NCI-H146 treated with DMSO at 0.1 percent for 48 hours (cell line): ENCODE measurements around the gene NME9.
"Not testable (repeated sequence)": the region's sequence is repeated elsewhere in the genome, so short reads cannot be mapped to it uniquely, and the experiment has no call there.

Experiments
- DNase-seq: peaks from one replicate; lab custom pipeline; 2025; ENCODE audit not compliant: unreplicated experiment; lab: John Stamatoyannopoulos, UW

NME9 gene, protein sequence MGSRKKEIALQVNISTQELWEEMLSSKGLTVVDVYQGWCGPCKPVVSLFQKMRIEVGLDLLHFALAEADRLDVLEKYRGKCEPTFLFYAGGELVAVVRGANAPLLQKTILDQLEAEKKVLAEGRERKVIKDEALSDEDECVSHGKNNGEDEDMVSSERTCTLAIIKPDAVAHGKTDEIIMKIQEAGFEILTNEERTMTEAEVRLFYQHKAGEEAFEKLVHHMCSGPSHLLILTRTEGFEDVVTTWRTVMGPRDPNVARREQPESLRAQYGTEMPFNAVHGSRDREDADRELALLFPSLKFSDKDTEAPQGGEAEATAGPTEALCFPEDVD

DNA sequence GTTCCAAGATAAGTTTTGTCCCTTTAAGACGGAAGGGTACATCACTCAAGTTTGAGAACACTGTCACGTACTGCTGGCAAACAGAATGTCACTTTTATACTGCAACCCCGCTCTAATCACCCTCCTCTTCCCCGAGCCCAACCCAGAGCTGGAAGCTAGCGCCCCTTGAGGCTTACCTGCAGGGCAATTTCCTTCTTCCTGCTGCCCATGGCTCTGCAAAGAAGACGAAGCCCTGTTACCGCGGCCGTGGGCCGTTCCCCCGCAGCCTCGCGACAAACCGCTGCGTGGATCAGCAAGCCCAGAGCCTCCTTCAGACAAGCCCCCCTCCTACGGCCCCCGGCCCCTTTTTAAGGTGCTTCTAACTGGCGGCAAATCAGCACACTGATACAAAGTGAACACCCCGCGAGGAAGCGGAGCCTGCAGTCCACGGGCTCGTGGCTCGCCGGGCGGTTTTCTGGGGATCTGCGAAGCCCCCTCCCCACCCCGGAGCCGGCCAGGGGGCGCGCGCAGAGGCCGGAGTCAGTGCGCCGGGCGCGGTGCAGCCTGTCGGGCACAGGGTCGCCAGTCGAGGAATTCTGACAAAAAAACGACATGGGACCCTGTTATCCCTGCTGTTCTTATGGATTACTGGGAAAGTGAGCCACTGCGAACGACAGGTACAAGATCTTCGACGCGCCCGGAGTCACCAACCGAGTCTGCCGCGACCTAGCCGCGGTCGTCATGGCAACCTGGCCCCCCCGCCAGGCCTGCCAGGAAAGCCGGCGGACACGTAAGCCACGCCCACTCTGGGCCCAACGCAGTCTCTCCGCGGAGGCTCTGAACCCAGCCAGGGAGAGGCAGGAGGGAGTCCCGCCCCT lies at the start of gene NME9:
TSS of gene NME9 (minus strand) at position 725 of the 857 bp plus-strand sequence. CDS start at position 209, 516 bp downstream.
- peak; percentile 98 for DNase-seq

- DNase-seq = no peak
Observed at GRCh38 chr3:138378990-138379389, 49.3 kb upstream of the NME9 start.

GRCh38 chr3:138378331-138378730 lies 48.7 kb upstream of the NME9 start:
- no peak for DNase-seq

DNA sequence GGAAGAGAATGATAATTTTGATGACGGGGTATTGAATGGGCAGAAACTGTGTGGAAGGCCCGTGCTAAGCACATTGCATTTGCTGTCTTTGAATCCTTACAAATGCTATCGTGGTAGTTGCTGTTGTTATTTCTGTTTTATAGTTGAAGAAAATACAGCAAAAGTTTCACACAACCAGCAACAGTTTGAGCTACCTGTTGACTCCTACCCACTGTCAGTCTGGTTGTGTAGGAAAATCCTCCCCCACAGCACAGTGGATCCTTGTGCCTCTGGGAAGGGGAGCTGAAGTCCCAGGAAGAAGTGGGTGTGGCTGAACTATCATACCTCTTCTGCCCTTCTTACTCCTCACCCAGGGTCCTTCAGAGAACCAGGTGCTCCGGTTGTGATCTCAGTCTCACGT lies 48.2 kb upstream of the NME9 start:
- DNase-seq = no peak

GRCh38 chr3:138377212-138377611 lies 47.6 kb upstream of the NME9 start:
- DNase-seq = not testable (repeated sequence)

GRCh38 chr3:138376663-138377062 lies 47.0 kb upstream of the NME9 start:
- DNase-seq = no peak

GRCh38 chr3:138375447-138375846 lies 45.8 kb upstream of the NME9 start:
- DNase-seq = no peak

- no peak for DNase-seq
Observed at GRCh38 chr3:138374573-138375134, 45.0 kb upstream of the NME9 start.

DNA sequence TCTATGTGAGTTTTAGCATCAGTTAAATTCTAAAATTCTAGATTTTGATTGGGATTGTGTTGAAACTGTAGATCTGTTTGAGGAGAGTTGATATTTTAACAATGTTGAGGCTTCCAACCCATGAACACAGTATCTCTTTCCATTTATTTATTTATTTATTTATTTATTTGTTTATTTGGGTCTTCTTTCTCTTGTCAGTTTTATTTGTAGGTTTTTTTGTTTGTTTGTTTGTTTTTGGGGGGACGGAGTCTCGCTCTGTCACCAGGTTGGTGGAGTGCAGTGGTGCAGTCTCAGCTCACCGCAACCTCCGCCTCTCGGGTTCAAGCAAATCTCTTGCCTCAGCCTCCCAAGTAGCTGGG lies 44.1 kb upstream of the NME9 start:
- DNase-seq = no peak

DNA sequence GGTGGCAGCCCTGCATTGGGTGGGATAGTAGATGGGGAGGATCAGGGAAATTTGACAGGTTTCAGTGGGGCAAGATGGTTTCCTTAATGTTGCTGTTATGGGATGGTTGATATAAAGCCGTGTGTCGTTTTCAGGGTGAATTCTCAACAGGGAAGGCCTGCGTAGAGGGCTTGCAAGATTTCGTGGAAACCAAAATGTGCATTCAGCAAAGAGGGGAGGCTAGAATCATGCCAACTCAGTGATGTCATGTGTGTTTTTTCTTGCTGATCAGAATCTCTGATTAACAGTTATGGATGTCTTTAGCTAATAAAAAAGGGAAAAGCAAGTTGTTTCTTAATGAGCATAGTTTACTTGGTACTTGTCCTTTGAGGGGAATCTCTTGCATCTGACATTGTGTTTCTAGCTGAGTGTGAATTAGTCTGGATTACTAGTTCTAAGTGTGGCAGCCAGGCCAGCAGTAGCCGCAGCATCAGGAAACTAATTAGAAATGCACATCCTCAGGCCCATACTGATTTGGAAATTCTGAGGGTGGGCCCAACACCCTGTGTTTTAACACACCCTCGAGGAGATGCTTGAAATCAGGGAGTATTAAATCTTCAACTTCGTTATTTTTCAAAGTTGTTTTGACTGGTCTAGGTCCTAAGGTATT lies 43.6 kb upstream of the NME9 start:
- DNase-seq = no peak

- no peak for DNase-seq
Observed at GRCh38 chr3:138371070-138371965, 41.7 kb upstream of the NME9 start.

- no peak for DNase-seq
Observed at GRCh38 chr3:138370321-138370720, 40.7 kb upstream of the NME9 start.

DNA sequence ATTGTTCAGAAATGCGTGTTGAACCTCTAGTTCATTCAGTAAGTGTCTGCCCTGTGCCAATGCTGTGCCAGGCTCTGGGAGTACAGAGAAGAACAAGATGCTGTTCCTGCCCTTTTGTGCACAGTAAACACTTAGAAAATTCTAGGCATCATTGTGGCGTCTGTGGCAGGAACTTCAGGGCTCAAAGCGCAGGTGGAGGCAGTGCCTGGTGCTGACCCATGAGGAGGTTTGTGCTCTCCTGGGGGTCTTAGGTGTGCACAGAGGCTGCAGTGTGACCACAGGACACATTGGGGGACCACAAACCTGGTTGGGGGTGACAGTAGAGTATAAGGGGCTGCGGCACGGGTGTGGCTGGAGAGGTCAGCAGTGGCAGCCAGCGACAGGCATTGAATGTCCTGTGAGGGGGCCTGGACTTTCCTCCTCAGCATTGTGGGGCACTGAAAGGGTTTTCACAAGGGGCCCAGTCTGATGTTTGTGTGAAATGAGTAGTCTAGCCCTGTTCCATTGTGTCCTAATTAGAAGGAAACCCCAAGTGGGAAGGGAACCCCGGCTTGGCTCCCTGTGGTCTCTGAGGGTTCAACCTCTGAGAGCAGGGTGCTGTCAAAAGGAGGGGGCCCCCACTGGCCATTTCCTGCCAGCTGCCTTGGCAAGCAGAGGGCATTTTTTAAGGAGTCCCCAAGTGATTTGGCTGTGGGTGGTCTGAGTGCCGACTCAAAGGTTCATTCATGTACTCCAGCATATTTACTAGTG lies 39.7 kb upstream of the NME9 start:
- DNase-seq = no peak

DNA sequence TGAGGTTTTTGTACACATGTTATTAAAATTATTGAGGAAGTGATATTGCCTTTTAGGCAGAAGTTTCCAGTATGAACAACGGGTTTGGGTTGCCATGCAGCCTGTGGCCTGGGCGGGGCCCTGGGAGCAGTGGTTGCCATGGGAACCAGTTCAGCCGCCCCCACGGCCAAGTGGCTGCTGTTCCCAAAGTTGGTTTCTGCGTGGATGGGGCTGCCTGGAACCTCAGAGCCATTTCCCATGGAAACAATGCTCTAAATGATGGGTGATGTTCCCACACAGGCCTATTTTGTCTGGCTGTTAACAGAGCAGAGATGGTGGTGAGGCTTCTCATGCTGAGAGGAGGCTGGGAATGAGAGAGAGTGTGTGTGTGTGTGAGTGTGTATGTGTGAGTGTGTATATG lies 38.3 kb upstream of the NME9 start:
- DNase-seq = no peak

GRCh38 chr3:138367326-138367850 lies 37.7 kb upstream of the NME9 start:
- no peak for DNase-seq

GRCh38 chr3:138366006-138366759 lies 36.5 kb upstream of the NME9 start:
- DNase-seq = no peak

GRCh38 chr3:138365253-138365555 lies 35.6 kb upstream of the NME9 start:
- no peak for DNase-seq

DNA sequence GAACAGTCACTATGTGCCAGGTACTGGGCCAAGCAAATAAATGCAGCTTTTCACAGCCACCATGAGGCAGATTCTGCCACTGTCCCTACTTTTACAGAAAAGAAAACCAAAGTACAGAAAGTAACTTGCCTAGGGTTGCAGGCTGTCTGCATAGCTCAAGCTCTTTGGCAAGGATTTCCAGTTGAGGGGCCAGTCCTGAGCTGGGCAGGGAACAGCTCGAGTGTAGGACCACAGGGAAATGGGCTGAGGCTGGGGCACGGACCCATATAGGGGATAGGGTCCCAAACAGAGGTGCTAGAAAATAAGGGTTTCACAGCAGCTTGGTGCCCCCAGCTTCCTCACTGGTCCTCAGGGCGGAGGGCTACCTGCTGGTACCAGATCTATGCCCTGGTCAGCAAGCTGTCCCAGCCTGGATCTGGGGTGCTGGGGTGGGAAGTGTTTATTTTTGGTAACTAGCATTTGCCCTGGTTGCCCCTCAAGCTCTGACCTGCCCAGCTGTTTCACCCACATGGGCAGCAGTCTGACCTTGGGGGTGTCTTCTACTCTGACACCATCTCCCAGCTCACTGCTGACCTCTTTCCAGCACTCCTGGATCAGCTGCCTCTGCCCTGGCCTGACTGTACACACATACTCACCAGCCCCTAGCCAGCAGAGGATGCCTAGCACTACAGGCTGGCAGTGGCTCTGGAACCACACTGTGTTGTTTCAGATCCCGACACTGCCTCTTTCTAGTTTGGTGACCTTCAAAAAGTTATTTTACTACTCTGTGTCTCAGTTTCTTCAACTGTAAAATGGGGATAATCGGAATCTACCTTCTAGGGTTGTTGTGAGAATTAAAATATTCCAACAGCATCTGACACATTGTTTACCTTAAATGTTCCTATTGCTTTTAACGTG lies 35.0 kb upstream of the NME9 start:
- no peak for DNase-seq
